Neural crest cell (in vitro differentiated cells): ENCODE data around the gene MYPN. TPM values are rescaled to one million over a fixed set of nuclear protein-coding genes. Genes with fewer than 3 reads are reported as not detected.
"Not testable (repeated sequence)": the region's sequence is repeated elsewhere in the genome, so short reads cannot be mapped to it uniquely, and the experiment has no call there.

ENCODE experiments used
- DNase-seq: peaks from one replicate; pipeline ENCODE4 v3.0.0; 2021; ENCODE audit warnings: low read depth, mixed read lengths, low spot score
- H3K27ac Mint-ChIP-seq: one replicate; pipeline ENCODE4 v1.8.0; 2021; ENCODE audit warnings: mild to moderate bottlenecking, mixed read lengths; ENCODE audit not compliant: unreplicated experiment
- H3K27me3 Mint-ChIP-seq: 2 replicates; pipeline ENCODE4 v1.8.0; 2021; ENCODE audit warnings: low read depth, mild to moderate bottlenecking, mixed read lengths
- H3K36me3 Mint-ChIP-seq: 2 replicates; pipeline ENCODE4 v1.8.0; 2021; ENCODE audit warnings: low read depth, mild to moderate bottlenecking, mixed read lengths
- H3K4me1 Mint-ChIP-seq: 2 replicates; pipeline ENCODE4 v1.8.0; 2021; ENCODE audit warnings: mixed read lengths
- H3K4me3 Mint-ChIP-seq: one replicate; pipeline ENCODE4 v1.8.0; 2021; ENCODE audit warnings: mild to moderate bottlenecking, mixed read lengths
- H3K9me3 Mint-ChIP-seq: 2 replicates; pipeline ENCODE4 v1.8.0; 2021; ENCODE audit warnings: mixed read lengths
- total RNA-seq: library from RNA; stranded (reverse); gene quantifications from 2 replicates; pipeline ENCODE4 v1.2.1, GENCODE V29; 2021
- TF ChIP-seq, protein P1 (sequence below): fragments of 200-600 bp; sonication (generic); conservative IDR thresholded peaks from 2 replicates; pipeline ENCODE4 v1.5.0; 2021; ENCODE audit warnings: antibody characterized with exemption, mild to moderate bottlenecking

Gene MYPN
- total RNA-seq, 1 donor from 2014 or later, result not detected

GRCh38 chr10:68155615-68156210 lies 46.4 kb downstream of the MYPN start:
- H3K27me3 Mint-ChIP-seq, result no peaks in the 10 kb centered on the region
- peaks cover 17% of the 10 kb centered on the region for H3K4me1 Mint-ChIP-seq
- H3K36me3 Mint-ChIP-seq, result no peaks in the 10 kb centered on the region
- H3K9me3 Mint-ChIP-seq, result no peaks in the 10 kb centered on the region
- no peak for DNase-seq
- H3K27ac Mint-ChIP-seq, result no peak overlapping the region
- no peak overlapping the region for H3K4me3 Mint-ChIP-seq
- TF ChIP-seq, protein P1, sequence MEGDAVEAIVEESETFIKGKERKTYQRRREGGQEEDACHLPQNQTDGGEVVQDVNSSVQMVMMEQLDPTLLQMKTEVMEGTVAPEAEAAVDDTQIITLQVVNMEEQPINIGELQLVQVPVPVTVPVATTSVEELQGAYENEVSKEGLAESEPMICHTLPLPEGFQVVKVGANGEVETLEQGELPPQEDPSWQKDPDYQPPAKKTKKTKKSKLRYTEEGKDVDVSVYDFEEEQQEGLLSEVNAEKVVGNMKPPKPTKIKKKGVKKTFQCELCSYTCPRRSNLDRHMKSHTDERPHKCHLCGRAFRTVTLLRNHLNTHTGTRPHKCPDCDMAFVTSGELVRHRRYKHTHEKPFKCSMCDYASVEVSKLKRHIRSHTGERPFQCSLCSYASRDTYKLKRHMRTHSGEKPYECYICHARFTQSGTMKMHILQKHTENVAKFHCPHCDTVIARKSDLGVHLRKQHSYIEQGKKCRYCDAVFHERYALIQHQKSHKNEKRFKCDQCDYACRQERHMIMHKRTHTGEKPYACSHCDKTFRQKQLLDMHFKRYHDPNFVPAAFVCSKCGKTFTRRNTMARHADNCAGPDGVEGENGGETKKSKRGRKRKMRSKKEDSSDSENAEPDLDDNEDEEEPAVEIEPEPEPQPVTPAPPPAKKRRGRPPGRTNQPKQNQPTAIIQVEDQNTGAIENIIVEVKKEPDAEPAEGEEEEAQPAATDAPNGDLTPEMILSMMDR, result no peak

DNA sequence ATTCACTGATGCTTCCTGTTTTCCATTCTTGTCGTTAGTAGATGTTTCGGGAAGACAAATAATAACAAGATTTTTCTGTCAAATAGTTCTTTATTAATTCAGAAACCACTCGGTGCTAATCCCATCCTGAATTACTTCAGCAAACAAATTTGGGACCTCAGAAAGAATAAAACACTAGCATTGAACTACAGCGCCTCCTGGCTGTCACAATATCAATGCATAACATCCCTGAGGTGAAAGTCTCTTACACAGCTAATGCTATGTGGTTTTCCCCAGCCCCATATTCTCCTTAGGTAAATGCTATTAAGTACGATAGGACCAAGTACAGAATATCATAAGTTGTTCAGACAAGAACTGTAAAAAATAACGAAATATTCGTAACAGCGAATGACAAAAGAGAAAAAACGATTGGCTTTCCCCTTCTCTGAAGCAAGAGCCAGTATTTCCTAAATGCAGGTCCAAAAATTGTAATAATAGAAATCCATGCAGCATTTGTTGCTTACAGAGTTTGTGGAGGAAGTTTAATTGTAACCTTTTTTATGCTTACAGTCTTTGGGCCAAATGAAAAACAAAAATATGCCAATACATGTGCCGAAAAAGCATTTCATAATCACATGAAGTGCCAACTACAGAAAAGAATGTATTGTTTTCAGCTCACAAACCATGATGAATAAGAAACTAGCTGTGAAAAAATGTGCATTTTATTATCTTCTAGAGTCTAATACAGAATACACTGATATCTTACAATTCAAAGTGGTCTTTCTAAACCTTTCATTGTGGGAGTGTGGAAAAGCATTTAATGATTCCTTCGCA lies 47.3 kb downstream of the MYPN start:
- H3K36me3 Mint-ChIP-seq, result no peaks in the 10 kb centered on the region
- no peak overlapping the region for H3K27ac Mint-ChIP-seq
- no peaks in the 10 kb centered on the region for H3K9me3 Mint-ChIP-seq
- peaks cover 17% of the 10 kb centered on the region for H3K4me1 Mint-ChIP-seq
- H3K27me3 Mint-ChIP-seq, result no peaks in the 10 kb centered on the region
- DNase-seq, result peak; percentile 36
- TF ChIP-seq, protein P1, result peak; percentile 67
- no peak overlapping the region for H3K4me3 Mint-ChIP-seq

DNA sequence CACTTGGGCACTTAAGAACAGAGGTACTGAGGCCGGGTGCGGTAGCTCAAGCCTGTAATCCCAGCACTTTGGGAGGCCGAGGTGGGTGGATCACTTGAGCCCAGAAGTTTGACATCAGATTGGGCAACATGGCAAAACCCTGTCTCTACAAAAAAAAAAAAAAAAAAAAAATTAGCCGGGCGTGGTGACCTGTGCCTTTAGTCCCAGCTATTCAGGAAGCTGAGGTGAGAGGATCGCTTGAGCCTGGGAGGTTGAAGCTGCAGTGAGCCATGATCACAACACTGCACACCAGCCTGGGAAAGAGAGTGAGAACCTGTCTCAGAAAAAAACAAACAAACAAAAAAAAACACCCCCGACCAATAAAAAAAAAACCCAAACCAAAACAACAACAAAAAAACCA lies 48.2 kb downstream of the MYPN start:
- H3K36me3 Mint-ChIP-seq, H3K9me3 Mint-ChIP-seq, H3K4me3 Mint-ChIP-seq, H3K27me3 Mint-ChIP-seq, H3K27ac Mint-ChIP-seq, DNase-seq: not testable (repeated sequence)
- peaks cover 17% of the 10 kb centered on the region for H3K4me1 Mint-ChIP-seq

DNA sequence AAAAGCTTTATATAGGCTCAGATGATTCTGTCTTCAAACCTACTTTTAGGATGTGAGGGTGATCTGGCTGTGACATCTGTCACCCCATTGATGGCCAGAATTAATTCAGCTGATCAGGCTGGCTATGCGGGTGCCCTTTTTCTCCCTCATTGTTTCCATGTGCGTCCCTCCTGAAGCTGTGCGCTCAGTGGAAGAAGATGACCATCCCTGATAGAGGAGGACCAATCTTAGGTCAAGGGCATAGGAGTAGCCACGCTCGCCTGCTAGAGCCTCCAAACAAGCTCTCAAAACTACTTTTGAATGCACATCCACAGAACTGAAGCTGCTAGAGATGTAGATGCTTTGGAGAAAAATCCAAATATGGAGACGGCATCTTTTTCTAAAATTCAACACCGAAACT lies 48.7 kb downstream of the MYPN start:
- Mint-ChIP-seq H3K27ac (no peak overlapping the region), H3K4me1 (peaks cover 17% of the 10 kb centered on the region), H3K36me3 (no peaks in the 10 kb centered on the region), H3K9me3 (no peaks in the 10 kb centered on the region), H3K4me3 (no peak overlapping the region), H3K27me3 (no peaks in the 10 kb centered on the region)
- TF ChIP-seq, protein P1, result no peak
- no peak for DNase-seq

GRCh38 chr10:68163735-68164134 lies 54.4 kb downstream of the MYPN start:
- Mint-ChIP-seq H3K4me1 (no peaks in the 10 kb centered on the region), H3K9me3 (no peaks in the 10 kb centered on the region), H3K27me3 (no peaks in the 10 kb centered on the region), H3K4me3 (no peak overlapping the region), H3K36me3 (no peaks in the 10 kb centered on the region), H3K27ac (no peak overlapping the region)
- DNase-seq, result no peak
- TF ChIP-seq, protein P1, result no peak

DNA sequence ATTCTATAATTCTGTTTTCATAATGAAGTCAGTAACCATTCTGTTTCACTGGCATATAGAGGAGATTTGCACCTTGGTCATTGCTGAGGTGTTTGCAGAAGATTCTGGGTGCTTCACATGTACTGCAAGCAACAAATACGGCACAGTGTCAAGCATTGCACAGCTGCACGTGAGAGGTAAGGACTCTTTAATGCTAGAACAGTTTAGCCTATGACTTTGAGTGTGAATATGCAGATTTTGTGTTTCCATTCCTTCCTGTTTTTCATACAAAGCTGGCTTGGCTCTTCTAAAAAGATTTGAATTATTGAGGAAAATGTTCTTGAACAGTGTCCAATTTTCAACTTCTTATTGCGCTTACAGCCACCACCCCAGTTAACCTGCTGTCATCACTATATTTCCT lies 56.4 kb downstream of the MYPN start:
- no peak for DNase-seq
- Mint-ChIP-seq H3K27me3 (no peaks in the 10 kb centered on the region), H3K9me3 (peaks cover 2% of the 10 kb centered on the region), H3K36me3 (peaks cover 2% of the 10 kb centered on the region), H3K4me3 (no peak overlapping the region), H3K4me1 (no peaks in the 10 kb centered on the region), H3K27ac (no peak overlapping the region)
- TF ChIP-seq, protein P1, result no peak
